ENCODE measurements around the gene GAPDH. TPM values are rescaled to one million over a fixed set of nuclear protein-coding genes. Genes with fewer than 3 reads are reported as not detected.
"Not testable (repeated sequence)": the region's sequence is repeated elsewhere in the genome, so short reads cannot be mapped to it uniquely, and the experiment has no call there.

The GAPDH gene
- total RNA-seq, 1 donor from 2014 or later, result 3,867 TPM

- Mint-ChIP-seq H3K27me3 (ENCODE audit: low read depth) (no peaks in the 10 kb centered on the region), H3K36me3 (ENCODE audit: low read depth) (peaks cover 28% of the 10 kb centered on the region), H3K27ac (ENCODE audit: unreplicated experiment) (no peak overlapping the region), H3K9me3 (no peaks in the 10 kb centered on the region), H3K4me3 (no peak overlapping the region), H3K4me1 (no peaks in the 10 kb centered on the region)
- DNase-seq (ENCODE audit: low read depth, low spot score), result no peak
- TF ChIP-seq CTCF (conservative IDR thresholded peaks at IDR 0.05), result no peak
These were observed 50.0 kb downstream of the GAPDH start for GRCh38 chr12:6584293-6584692.

GRCh38 chr12:6586569-6586968, 52.3 kb downstream of the GAPDH start:
- H3K4me3 Mint-ChIP-seq; H3K4me1 Mint-ChIP-seq; H3K27me3 Mint-ChIP-seq (ENCODE audit: low read depth); H3K9me3 Mint-ChIP-seq; H3K27ac Mint-ChIP-seq (ENCODE audit: unreplicated experiment); DNase-seq (ENCODE audit: low read depth, low spot score): not testable (repeated sequence)
- peaks cover 31% of the 10 kb centered on the region for H3K36me3 Mint-ChIP-seq (ENCODE audit: low read depth)

Other genes starting within 250 kb of the GAPDH start
- 0.47 and 0.55 TPM in 2 replicates for gene PLEKHG6, start 223.8 kb upstream of the GAPDH start, total RNA-seq
- 41.5 and 47.7 TPM in 2 replicates for gene TNFRSF1A, start 192.4 kb upstream of the GAPDH start, total RNA-seq
- gene SCNN1A, start 159.0 kb upstream of the GAPDH start, total RNA-seq, result not detected in 2 replicates
- gene LTBR, start 150.4 kb upstream of the GAPDH start, total RNA-seq, result 1.6 and 1.7 TPM in 2 replicates
- not detected in 2 replicates for gene CD27, start 89.6 kb upstream of the GAPDH start, total RNA-seq
- 0.73 and 1.2 TPM in 2 replicates for gene TAPBPL, start 82.5 kb upstream of the GAPDH start, total RNA-seq
- 8.7 and 9.8 TPM in 2 replicates for gene VAMP1, start 63.8 kb upstream of the GAPDH start, total RNA-seq
- 262 and 272 TPM in 2 replicates for gene MRPL51, start 41.3 kb upstream of the GAPDH start, total RNA-seq
- 133 TPM in 2 replicates for gene NCAPD2, start 40.4 kb upstream of the GAPDH start, total RNA-seq
- gene IFFO1, start 21.5 kb downstream of the GAPDH start, total RNA-seq, result 27.2 and 28.9 TPM in 2 replicates
- 73.3 and 75.1 TPM in 2 replicates for gene NOP2, start 33.8 kb downstream of the GAPDH start, total RNA-seq
- gene CHD4, start 72.9 kb downstream of the GAPDH start, total RNA-seq, result 476 and 492 TPM in 2 replicates
- not detected in 2 replicates for gene LPAR5, start 101.4 kb downstream of the GAPDH start, total RNA-seq
- 1.9 and 2.4 TPM in 2 replicates for gene ACRBP, start 112.9 kb downstream of the GAPDH start, total RNA-seq
- gene ING4, start 128.6 kb downstream of the GAPDH start, total RNA-seq, result 37.9 TPM in 2 replicates
- 93.2 and 94.3 TPM in 2 replicates for gene ZNF384, start 154.9 kb downstream of the GAPDH start, total RNA-seq
- 8.6 and 8.7 TPM in 2 replicates for gene PIANP, start 166.3 kb downstream of the GAPDH start, total RNA-seq
- gene COPS7A, start 189.5 kb downstream of the GAPDH start, total RNA-seq, result 37.5 and 37.7 TPM in 2 replicates
- 203 and 217 TPM in 2 replicates for gene MLF2, start 218.6 kb downstream of the GAPDH start, total RNA-seq
- gene PTMS, start 231.8 kb downstream of the GAPDH start, total RNA-seq, result 629 and 669 TPM in 2 replicates
- gene LAG3, start 238.0 kb downstream of the GAPDH start, total RNA-seq, result 4.7 and 4.9 TPM in 2 replicates

Measured in neural crest cell (in vitro differentiated cells).